SK-N-SH treated with all-trans-retinoic acid at 6 μM for 48 hours (cell line): Measurements from ENCODE around the gene SYNRG.

Experiments used
- PATZ1 ChIP-seq: fragments of 250-450 bp; sonication (Bioruptor Pico); IDR thresholded peaks from 2 replicates; pipeline ENCODE4 v1.8.0; 2020; ENCODE audit warnings: mild to moderate bottlenecking, moderate library complexity, borderline replicate concordance
- PPARA ChIP-seq: fragments of 250-450 bp; sonication (Bioruptor Pico); IDR thresholded peaks from 2 replicates; pipeline ENCODE4 v1.5.0; 2020; ENCODE audit warnings: mild to moderate bottlenecking, borderline replicate concordance
- RARB ChIP-seq: fragments of 250-450 bp; sonication (Bioruptor Pico); IDR thresholded peaks from 2 replicates; pipeline ENCODE4 v1.8.0; 2021; ENCODE audit warnings: mild to moderate bottlenecking, moderate library complexity
- SNAI2 ChIP-seq: fragments of 250-450 bp; sonication (Bioruptor Pico); IDR thresholded peaks from 2 replicates; pipeline ENCODE4 v1.5.0; 2020; ENCODE audit warnings: mild to moderate bottlenecking, moderate library complexity
- TOX ChIP-seq: fragments of 250-450 bp; sonication (Bioruptor Pico); IDR thresholded peaks from 2 replicates; pipeline ENCODE4 v1.8.0; 2021; ENCODE audit warnings: mild to moderate bottlenecking, moderate library complexity, borderline replicate concordance
- ZFP3 ChIP-seq: fragments of 250-450 bp; sonication (Bioruptor Pico); IDR thresholded peaks from 2 replicates; pipeline ENCODE4 v1.5.0; 2020; ENCODE audit warnings: mild to moderate bottlenecking, moderate library complexity
- ZFP30 ChIP-seq: fragments of 450-650 bp; formaldehyde crosslinking; IDR thresholded peaks from 2 replicates; pipeline ENCODE4 v1.5.0; 2022; ENCODE audit warnings: mild to moderate bottlenecking, moderate library complexity
- ZNF70 ChIP-seq: fragments of 450-650 bp; formaldehyde crosslinking; IDR thresholded peaks from 2 replicates; pipeline ENCODE4 v1.5.0; 2020; ENCODE audit warnings: mild to moderate bottlenecking, moderate library complexity
- ZNF8 ChIP-seq: fragments of 450-650 bp; formaldehyde crosslinking; IDR thresholded peaks from 2 replicates; pipeline ENCODE4 v1.5.0; 2020; ENCODE audit warnings: mild to moderate bottlenecking, moderate library complexity
- TF ChIP-seq, protein P1 (sequence below): fragments of 250-450 bp; sonication (Bioruptor Pico); IDR thresholded peaks from 2 replicates; pipeline ENCODE4 v1.5.1; 2020; ENCODE audit warnings: low read depth, mild to moderate bottlenecking, moderate library complexity

DNA sequence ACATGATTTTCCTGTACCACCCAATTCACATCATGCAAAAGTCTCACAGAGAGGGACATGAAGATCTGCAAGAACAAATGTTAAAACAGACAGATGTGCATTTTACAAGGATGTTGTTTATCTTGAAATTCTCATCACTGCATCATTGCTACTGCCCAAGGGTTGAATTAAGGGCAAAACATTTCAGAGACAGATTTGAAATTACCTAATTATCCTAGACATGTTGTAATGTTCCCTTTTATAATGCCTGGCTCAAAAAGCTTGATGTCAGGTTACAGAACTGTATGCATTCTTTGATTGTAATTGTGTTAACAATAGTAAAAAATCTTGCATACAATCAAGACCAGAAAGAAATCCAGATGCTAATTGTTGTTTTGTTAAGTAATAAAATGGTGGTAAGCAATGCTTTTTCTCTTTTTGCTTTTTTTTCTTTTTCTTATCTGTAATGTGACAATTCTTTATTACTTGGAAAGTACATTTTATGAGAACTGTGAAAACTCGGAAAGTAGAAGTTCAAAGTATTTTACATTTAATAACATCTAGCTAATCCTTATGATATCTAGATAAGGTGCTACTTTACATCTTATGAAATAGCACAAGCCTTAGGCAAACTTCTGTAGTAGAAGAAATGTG is 123.2 kb downstream of the SYNRG start:
- TF ChIP-seq ZNF70 (CRISPR knock-in tag) (no peak), TOX (CRISPR knock-in tag) (no peak), RARB (CRISPR knock-in tag) (no peak), SNAI2 (CRISPR knock-in tag) (no peak), PPARA (no peak), ZNF8 (CRISPR knock-in tag) (no peak), ZFP30 (CRISPR knock-in tag) (no peak), PATZ1 (CRISPR knock-in tag) (no peak), ZFP3 (CRISPR knock-in tag) (no peak)
- TF ChIP-seq, protein P1, sequence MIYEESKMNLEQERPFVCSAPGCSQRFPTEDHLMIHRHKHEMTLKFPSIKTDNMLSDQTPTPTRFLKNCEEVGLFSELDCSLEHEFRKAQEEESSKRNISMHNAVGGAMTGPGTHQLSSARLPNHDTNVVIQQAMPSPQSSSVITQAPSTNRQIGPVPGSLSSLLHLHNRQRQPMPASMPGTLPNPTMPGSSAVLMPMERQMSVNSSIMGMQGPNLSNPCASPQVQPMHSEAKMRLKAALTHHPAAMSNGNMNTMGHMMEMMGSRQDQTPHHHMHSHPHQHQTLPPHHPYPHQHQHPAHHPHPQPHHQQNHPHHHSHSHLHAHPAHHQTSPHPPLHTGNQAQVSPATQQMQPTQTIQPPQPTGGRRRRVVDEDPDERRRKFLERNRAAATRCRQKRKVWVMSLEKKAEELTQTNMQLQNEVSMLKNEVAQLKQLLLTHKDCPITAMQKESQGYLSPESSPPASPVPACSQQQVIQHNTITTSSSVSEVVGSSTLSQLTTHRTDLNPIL: no peak
